Measurements from ENCODE around the gene HIPK3.
A peak's percentile ranks its signal among the peaks of the same experiment; 100 is the strongest.

HIPK3 gene

DNA sequence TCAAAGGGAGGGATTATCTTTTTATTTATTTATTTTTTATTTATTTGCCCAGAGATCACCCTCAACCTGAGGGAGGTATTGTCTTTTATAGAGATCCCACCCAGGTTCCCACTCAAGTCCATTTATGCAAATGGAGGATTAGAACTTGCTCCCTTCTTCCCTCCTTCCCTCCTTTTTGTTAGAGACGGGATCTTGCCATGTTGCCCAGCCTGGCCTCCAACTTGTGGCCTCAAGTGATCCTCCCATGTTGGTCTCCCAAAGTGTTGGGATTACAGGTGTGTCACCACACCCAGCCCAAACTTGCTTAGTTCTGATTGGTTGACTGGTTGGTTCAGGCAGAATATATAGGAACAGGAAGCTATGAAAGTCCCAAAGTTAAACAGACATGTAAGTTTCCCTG is 51.9 kb downstream of the HIPK3 start:
- DNase-seq = no peak

DNA sequence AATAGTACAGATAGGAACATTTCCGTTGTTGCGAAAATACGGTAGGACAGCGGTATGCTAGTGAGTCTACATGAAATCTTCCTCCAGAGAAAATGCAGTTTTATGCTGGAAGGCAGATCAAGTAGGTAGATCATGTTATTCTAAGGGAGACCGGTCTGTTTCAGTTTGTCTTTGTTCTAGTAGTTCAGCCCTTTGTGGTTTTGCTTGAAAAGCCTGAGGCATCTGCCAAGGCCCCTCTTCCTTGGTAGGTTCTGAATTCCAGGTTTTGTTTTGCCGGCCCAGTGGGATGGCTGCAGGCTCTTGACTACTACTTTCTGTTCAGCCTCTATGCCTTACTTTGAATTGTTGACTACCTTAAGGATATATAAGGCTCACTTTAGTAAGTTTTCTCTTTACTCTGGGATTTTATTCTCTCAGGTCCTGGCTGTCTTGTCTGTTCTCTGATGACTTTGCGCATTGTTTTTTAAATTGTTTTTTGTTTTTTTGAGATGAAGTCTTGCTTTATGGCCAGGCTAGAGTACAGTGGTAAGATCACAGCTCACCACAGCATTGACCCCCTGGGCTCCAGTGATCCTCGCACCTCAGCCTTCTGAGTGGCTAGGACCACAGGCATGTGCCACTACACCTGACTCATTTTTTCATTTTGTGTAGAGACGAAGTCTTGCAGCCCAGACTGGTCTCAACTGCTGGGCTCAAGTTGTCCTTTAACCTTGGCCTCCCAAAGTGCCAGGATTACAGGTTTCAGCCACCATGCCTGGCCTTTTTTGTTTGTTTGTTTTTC is 53.7 kb downstream of the HIPK3 start:
- no peak for DNase-seq

DNA sequence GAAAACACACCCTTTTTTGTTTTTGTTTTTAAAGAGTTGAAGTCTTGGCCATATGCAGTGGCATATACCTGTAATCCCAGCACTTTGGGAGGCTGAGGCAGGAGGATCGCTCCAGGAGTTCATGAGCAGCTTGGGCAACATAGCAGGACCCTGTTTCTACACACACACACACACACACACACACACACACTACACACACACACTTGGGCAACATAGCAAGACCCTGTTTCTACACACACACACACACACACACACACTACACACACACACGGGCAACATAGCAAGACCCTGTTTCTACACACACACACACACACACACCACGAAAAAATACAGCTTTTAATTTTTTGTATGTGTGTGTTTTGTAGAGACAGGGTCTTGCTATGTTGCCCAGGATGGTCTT is 54.5 kb downstream of the HIPK3 start:
- no peak for DNase-seq

DNA sequence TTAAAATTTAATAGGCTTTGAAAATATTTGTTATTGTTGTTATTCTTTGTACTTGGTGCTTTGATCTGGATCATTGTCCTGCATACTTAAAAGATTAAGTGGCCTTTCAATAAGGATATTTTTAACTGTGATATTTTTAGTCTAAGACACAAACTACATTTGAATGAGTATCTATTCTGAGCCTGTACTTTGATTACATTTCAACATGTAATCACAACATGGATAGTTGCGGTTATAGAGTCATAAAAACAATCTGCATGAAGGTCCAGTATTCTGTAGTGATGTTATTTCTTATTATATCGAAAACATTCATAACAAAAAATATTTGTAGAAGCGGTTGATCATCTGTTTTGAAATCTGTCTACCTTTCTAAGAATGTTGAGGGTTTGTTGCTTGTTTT is 58.6 kb downstream of the HIPK3 start:
- no peak for DNase-seq

DNA sequence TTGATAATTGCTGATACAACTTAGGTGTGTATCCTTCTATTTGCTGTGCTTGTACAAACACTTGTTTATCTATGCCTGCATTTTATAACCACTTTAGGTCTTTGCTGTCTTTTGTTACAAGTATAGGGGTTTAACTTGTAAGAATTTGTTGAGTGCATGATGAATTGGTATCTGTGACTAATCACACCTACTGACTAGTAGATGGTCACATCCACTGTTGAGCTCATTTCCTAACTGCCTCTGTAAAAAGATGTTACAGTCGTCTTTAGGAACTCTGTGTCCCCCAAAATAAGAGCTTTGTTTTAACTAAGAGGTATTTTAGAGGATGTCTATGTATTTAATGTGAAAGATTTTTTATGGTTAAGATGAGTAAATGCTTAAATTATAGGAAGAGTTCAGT is 60.5 kb downstream of the HIPK3 start:
- no peak for DNase-seq

DNA sequence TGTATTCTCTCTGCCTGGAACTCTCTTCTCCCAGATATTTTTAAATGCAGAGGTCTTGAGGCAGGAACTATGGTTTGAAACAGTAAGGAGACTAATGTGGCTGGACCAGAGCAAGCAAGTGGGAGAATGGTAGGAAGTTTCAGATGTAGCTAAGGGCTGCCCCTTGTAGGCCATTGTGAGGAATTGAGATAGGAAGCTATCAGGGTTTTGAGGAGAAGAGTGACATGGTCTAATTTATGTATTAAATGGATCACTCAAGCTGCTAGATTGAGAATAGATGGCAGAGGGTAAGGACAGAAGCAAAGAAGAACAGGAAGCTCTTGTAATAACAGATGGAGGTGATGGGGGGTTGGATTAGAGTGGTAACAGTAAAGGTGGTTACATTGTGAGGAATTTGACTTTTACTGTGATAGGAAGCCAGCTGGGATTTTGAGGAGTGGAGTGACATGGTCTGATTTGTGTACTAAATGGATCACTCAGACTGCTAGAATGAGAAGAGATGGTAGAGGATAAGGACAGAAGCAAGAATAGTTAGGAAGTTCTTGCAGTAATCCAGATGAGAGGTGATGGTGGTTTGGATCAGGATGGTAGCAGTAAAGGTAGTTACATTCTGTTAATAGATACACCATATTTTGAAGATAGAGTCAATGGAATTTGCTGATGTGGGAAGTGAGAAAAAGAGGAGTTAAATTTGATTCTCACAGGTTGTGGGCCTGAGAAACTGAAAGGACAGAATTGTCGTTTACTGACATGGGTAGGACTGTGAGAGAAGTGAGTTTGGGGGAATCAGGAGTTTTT is 63.0 kb downstream of the HIPK3 start:
- DNase-seq = no peak

DNA sequence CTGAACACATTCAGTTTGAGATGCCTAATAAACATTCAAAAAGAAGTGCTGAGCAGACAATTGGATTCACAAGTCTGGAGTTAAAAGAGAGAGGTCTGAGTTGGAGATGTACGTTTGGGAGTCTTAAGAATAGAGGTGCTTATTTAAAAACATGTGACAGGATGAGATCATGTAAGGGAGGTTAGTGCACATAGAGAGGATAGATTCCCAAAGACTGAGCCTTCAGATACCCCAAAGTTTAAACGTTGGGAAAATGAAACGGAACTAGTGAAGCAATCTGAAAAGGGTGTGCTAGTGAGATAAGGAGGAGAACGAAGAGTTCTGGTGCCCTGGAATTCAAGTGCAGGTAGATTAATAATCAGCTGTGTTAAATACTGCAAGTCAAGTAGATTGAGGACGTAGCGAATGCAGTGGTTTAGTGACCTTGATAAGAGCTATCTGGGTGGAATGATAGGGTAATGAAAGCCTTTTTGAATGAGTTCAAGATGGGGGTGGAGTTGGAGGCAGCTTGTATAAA is 63.7 kb downstream of the HIPK3 start:
- DNase-seq = no peak

DNA sequence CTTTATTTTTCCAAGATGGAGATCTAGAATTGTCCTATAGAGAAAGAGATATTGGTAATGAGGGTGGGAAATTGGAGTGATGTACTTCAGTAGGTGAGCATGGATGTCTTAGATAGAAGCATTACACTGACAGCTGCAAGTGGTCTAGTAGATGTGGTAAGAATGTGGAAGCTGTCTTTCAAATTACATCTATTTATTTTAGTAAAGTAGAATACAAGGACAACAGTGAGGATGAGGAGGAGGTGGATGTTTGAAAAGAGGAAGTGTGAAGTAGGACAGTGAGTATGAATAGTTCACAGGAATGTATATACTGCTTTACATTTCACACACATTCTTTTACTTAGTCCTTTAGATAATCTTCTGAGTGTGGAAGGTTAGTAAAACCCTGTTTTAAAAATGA is 64.2 kb downstream of the HIPK3 start:
- no peak for DNase-seq

DNA sequence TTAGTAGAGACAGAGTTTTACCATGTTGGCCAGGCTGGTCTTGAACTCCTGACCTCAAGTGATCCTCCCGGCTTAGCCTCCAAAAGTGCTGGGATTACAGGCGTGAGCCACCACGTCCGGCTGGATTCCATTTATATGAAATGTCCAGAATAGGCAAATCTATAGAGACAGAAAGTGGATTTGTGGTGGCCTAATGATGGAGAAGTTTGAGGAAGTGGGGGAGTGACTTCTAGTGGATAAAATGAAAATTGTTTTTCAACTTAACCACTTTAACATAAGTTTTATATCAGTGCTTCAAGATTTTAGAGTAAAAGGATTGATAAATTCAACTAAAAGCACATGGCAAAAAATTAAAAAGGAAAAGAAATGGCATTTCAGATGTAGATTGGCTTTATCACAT is 66.2 kb downstream of the HIPK3 start:
- DNase-seq = no peak

DNA sequence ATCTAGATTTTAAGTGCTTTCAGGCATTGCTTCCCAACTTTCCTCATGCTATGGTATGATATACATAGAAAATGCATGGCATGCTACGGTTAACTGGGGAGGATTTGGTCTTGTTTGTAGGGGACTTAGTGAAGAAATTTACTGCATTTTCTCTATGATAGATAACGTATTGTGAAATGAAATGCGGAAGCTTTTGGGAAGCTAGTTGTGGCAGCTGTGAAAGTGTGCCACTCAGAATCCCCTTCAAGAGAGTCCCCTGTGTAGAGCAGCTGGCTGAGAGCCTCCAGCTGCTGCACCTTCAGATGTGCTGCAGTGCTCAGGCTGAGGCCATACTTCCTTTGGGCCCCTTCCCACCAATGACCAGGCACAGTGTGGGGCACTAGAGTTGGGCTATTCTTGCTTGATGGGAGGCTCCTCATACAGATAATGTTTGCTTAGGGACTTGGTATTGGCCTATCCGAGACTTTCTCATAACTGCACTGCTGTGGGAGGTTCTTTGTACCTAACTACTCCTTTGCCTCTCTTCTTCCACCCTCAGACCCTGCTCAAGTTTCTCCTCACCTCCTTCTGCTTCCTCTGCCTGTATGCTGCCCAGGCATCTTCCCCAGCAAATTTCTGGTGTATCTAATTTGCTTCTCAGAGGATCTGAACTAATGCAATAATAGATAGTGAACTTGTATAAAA is 67.3 kb downstream of the HIPK3 start:
- DNase-seq = no peak

DNA sequence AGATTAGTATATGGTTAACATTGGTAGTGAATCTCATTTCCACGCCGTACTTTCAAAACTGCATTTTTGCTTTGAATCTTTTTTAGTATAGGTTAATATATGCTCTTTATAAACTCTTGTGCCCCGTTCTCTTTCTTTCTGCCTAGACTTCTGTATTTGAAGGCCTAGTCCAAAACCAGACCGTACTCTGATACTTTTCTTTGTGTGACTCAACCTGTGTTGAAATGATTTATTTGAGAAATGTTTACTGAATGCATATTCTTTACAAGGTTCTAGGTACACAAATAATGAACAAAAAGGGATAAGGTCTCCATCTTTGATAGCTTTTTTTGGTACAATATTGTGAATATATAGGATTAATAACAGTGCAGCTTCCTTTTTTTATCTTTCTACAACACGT is 68.3 kb downstream of the HIPK3 start:
- DNase-seq = no peak

DNA sequence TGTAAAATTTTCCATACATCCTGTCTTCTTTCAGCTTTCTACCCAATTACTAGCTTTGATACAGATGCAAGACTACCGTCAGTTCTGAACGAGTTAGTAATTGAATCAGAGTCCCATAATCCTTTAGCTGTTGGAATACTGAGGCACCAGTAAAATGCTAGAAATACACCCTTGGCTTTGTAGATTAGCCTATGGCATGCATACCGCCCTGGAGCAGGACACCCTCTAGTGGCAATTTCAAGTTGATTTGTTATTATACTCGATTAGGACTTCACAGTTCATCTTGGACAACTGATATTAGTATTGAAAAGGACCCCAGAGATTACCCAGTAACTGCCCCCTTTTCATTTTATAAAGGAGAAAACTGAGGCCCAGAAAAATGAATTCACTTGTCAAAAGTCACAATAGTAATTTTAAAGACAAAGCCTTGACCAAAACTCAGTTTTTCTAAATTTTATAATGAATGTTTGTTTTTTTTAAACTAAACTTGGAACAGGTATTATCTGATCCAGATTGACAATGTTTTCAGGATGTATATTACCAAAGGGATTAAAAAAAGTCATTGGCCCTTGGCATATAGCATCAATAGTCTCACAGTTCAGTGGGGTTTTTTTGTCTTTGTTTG is 72.6 kb downstream of the HIPK3 start:
- DNase-seq = peak; percentile 45

DNA sequence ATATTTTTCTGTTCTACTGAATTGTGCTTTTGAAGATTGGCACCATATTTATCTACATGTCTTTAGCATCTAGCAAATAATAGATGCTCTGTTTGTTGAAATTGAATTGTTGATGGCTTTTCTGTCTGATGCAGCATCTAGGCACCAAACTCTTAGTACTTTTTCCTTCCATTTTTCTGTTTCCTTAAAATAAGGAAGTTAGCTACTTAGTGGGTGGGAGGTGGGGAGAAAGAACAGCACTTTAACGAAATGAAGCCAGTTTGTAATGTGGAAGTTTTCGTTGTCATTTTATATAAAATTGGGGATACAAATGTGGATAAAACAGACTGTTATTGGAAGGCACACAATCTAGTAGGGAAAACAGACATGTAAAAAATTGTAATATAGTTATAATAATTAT is 76.6 kb downstream of the HIPK3 start:
- no peak for DNase-seq

DNA sequence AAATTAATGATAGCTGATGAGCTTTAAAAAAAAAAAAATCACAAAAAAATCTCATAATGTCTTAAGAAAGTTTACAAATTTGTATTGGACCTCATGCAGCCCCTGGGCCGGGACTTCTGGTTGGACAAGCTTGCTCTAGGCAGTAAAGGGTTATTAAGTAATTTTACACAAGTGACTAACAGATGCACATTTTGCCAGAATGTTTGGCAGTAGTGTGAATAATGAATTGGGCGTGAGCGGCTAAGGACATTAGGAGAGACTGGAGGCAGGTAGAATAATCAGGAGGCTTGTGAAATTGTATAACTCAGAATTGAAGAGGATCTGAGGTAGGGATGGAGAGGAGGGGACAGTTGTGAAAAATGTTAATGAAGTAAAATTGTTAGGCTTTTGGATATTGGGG is 77.4 kb downstream of the HIPK3 start:
- DNase-seq = no peak

DNA sequence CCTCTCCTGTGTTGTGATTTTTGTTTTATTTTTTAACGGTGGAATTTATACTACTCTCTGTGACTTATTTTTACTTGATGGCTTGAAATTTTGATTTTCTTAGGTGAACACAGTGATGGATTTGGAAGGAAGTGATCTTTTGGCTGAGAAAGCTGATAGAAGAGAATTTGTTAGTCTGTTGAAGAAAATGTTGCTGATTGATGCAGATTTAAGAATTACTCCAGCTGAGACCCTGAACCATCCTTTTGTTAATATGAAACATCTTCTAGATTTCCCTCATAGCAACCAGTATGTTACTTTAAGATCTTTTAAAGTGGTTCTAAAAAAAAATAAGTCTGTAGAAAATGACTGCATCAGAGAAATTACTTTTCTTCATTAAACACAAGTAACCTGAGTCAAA is 82.1 kb downstream of the HIPK3 start:
- no peak for DNase-seq

DNA sequence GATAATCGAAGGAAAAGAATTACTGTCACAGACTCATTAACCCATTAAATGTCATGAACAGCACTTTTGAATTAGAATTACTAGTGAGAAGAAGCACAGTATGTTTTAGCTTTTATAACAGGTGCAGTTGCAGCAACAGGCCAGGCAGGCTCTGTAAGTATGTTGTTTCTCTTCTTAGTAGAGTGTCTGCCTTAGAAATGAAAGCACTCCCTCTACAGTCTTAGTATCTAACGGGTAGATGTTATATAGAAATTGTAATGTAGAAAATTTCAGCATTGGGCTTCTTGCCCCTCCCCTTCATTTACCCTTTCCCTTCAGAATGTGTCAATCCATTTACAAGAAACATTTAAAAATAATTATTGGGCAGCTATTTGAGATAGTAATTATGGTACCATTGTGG is 87.4 kb downstream of the HIPK3 start:
- no peak for DNase-seq

DNA sequence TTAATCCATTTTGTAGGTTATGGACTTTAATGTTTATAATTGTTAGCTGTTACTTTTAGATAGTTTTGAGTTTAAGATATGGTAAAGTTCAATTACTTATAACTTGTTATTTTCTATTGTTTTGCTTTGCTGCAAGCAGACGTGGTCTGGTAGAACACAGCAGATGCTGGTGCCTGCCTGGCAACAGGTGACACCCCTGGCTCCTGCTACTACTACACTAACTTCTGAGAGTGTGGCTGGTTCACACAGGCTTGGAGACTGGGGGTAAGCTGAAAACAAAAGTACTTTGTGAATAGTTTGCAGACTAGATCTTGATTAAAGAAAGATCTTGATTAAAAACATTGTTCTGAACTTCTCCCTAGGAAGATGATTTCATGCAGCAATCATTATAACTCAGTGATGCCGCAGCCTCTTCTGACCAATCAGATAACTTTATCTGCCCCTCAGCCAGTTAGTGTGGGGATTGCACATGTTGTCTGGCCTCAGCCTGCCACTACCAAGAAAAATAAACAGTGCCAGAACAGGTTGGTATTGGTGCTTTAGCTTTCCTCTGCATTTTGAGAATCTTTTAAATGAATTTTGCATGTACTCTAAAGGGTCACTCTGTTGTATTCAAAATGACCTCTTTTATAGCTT is 90.4 kb downstream of the HIPK3 start:
- no peak for DNase-seq

DNA sequence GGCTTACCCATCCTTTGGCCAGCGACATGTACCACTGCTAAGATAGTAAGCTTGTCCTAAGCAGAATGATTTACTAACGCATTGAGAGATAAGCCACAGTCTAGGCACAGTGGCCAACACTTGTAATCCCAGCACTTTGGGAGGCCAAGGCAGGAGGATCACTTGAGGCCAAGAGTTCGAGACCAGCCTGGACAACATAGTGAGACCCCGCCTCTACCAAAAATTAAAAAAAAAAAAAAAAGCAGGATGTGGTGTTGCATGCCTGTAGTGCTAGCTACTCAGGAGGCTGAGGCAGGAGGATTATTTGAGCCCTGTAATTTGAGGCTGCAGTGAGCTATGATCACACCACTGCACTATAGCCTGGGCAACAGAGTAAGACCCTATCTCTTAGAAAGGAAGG is 93.1 kb downstream of the HIPK3 start:
- DNase-seq = no peak

DNA sequence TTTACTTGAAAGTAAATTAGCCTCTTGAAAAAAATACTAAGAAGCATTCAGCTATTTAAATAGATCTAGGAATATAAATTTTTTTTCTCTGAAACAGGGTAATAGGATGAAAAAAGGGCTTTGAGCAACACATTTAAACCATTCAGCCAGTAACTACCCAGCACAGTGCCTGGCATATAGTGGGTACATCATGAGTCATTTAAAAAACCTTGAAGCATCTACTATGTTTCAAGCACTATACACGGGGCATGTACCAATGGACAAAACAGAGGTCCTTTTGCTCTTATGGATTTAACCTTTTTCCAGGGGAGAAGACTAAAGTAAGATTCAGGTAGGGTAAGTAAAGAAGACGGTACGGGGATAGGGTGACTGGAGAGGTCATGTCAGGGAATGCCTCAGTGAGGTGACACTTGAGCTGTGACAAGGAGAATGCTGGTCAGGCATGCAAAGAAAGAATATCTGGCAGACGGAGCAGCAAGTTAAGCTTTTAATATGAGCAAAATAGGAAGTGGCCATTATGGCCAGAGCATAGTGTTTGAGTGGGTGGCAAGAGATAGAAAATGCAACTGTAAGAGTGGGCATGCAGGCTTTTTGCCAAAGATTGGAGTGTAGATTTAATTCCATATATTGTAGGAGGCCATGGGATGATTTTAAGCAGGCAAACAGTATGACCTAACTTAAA is 101.1 kb downstream of the HIPK3 start:
- no peak for DNase-seq

DNA sequence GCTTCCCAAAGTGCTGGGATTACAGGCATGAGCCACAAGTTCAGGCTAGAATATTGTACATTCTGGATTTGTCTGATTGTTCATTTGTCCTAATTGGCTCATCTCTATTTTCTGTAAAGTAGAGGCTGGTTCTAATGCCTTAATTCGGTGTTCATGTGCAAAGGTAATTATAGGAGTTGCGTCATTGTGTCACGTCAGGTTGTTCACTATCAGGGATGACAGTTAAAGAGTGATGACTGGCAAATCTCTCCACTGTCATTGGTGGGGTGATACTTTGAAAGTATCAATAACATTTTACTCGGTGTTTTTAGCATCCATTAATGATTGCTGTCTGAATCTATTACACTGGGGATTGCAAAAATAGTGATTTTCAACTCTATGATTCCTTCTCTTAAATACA is 103.5 kb downstream of the HIPK3 start:
- no peak for DNase-seq

DNA sequence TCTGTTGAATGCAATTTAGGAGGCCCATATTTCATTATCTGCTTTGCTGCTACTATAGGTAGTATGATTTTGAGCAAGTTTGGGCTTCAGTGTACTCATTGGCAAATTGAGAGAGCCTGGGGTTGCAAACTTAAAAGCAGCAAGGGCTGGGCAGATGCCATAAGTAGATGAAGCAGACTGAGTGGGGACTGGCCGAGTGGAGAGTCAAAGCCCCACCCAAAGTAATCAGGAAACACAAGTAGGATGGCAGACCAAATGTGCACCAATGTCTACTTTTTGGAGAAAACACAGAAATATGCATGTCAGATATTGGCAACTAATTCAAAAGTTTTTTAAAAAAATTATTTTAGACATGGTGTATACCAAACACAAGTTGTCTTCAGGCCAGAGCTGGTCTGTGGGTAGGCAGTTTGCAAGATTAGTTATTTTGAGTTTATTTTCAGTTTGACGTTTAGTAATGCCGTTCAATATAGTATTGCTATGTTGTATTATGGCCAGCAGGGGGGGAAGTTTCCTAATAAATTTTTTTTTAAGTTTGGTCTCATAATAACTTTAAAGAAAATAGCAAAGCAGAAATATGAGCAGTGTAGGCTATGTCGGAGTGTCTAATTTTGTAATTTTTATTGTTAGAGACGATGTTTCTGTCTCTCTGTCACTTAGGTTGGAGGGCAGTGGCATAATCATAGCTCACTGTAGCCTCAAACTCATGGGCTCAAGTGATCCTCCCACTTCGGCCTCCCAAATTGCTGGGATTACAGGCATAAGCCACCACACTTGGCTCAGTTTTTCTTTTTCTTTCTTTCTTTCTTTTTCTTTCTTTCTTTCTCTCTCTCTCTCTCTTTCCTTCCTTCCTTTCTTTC is 105.1 kb downstream of the HIPK3 start:
- DNase-seq = peak; percentile 14
